GM12864 (cell line): Measurements from ENCODE around the gene DACT2.

ENCODE experiments used
- DNase-seq: peaks from one replicate; pipeline ENCODE4 v3.0.0-alpha.2; 2011; ENCODE audit warnings: low read depth
- H3K4me3 ChIP-seq: 2 replicates; pipeline ENCODE4 v1.5.1; 2011; ENCODE audit warnings: mild to moderate bottlenecking, low read depth, low read length, control low read depth
- TF ChIP-seq, protein P1 (sequence below): IDR thresholded peaks from 2 replicates; pipeline ENCODE4 v1.5.1; 2011; ENCODE audit warnings: low read depth, mild to moderate bottlenecking, moderate library complexity, low read length, control low read depth, inconsistent platforms; ENCODE audit errors: missing control alignments

Gene DACT2

GRCh38 chr6:168319279-168320111, at the start of gene DACT2:
Gene DACT2 (minus strand): TSS chr6:168319777. CDS start chr6:168319633, 144 bp downstream.
- DNase-seq = no peak
- H3K4me3 ChIP-seq = no peak within 1 kb of the TSS
- TF ChIP-seq, protein P1, sequence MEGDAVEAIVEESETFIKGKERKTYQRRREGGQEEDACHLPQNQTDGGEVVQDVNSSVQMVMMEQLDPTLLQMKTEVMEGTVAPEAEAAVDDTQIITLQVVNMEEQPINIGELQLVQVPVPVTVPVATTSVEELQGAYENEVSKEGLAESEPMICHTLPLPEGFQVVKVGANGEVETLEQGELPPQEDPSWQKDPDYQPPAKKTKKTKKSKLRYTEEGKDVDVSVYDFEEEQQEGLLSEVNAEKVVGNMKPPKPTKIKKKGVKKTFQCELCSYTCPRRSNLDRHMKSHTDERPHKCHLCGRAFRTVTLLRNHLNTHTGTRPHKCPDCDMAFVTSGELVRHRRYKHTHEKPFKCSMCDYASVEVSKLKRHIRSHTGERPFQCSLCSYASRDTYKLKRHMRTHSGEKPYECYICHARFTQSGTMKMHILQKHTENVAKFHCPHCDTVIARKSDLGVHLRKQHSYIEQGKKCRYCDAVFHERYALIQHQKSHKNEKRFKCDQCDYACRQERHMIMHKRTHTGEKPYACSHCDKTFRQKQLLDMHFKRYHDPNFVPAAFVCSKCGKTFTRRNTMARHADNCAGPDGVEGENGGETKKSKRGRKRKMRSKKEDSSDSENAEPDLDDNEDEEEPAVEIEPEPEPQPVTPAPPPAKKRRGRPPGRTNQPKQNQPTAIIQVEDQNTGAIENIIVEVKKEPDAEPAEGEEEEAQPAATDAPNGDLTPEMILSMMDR = no peak

DNA sequence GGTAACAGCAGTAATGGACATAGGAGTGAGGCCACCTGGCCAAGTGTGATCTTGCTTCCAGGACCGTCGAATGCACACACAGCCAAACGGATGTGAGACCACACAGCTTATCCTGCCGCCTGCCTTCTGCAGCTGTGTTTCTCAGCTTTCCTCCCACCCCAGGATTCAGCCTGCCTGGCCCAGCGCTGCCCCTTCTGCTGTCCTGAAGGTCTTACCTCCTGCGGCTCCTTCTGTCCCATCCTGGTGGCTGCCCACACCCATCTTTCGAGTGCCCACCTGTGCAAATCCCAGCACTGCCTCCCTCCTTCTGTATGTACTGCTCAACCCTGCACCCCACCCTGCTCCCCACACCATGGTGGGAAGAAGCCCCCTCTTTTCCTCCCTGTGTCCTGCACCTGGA, 49.4 kb upstream of the DACT2 start:
- TF ChIP-seq, protein P1 = no peak
- no peak overlapping the region for H3K4me3 ChIP-seq
- no peak for DNase-seq

DNA sequence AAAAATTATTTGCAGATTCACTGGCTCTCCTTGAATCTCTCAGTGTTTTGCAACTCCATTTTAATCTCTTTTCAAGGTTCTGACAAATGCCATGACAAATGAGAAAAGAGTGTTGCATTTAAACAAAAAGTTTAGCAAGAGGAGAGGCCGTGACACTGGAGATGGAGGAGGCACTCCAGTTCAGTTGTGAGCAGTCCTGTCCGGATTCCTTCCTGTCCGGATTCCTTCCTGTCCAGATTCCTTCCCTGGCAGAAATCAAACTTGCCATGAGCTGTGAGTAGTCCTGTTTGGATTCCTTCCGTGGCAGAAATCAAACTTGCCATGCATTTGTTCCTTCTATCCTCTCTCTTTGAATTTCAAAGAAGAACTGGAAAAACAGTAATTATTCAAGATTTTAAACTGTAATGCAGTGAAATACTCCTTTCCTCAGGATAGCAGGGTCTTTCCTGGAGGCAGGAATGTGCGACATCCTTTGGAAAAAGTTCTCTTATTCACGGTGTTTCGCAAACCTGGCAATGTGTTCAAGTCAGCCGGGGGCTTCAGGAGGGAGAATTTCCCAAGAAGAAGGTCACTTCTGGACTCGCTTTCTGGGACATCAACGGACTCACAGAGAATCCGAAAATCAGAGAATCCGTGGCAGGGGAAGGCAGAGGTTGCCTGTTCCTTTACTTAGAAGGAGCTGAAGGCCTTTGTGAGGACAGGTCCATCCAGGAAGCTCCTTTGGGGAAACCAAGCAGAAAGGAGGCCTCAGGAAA, 48.7 kb upstream of the DACT2 start:
- no peak for DNase-seq
- no peak overlapping the region for H3K4me3 ChIP-seq
- TF ChIP-seq, protein P1 = no peak

DNA sequence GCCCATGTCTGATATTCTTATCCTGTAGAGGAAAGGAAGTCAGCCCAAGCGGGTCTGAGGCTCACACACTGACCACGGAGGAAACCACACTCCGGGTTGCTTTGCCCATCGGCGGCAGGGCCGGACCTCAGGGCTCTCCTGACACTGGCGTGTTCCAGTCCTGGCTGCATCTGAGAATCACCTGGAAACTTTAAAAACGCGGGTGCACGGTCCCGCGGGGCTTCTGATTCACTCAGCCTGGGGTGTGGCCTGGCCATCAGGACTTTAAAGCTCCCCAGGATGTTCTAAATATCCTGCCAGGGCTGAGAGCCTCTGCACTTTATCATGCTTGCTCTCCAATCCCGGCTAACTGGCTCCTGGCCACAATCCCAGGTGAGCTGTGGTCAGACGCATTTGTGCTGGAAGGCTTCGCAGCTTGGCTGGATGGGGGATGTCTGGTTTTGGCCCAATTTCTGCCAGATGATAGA, 47.7 kb upstream of the DACT2 start:
- TF ChIP-seq, protein P1 = no peak
- no peak overlapping the region for H3K4me3 ChIP-seq
- no peak for DNase-seq

GRCh38 chr6:168366473-168366872, 46.9 kb upstream of the DACT2 start:
- TF ChIP-seq, protein P1 = no peak
- no peak for DNase-seq
- H3K4me3 ChIP-seq = no peak overlapping the region

DNA sequence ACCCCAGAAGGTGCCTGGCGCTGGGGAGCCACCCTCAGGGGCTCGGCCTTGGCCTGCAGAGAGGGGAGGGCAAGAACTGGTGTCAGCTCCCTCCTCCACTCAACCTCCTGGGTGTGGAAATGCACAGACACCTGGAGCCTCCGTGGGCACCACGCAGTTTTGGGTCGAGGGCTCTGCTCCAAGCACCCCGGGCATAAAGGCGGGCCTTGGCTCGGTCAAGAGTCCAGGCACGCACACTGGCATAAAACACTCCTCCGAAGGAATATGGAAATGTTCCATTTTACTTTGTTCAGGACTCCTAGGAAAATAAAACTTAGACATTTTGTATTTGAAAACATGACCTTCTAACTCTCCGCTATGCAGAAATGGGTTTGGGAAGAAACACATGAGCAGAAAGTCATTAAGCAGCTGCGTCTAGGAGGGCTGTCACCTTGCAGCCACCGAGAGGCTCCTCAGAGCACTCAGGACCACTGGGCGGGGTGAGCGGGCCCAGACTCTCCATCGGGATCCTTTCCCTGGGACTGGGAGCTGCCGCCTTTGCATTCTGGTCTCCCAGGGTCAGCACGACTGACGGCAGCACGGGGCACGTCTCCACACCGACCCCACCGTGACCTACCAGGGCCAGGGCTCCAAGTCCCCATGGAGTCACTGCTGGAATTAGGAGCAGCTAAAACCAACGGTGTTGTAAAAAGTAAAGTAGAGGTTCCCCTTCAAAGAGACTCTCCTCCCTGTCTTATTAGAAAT, 46.0 kb upstream of the DACT2 start:
- DNase-seq = no peak
- TF ChIP-seq, protein P1 = no peak
- no peak overlapping the region for H3K4me3 ChIP-seq
